ENCODE measurements around the gene TCAP.

Gene TCAP

GRCh38 chr17:39675390-39676082 is 10.4 kb downstream of the TCAP start:
- Histone ChIP-seq H3K4me3 (ENCODE audit: low read length) (no peak overlapping the region), H3K9ac (ENCODE audit: low read length) (no peak overlapping the region), H3K36me3 (replicated peaks; ENCODE audit: insufficient read depth, low read length) (no peaks in the 10 kb centered on the region), H3K27me3 (replicated peaks; ENCODE audit: insufficient read depth, low read length) (no peaks in the 10 kb centered on the region), H3K9me3 (replicated peaks; ENCODE audit: insufficient read depth, low read length) (no peaks in the 10 kb centered on the region), H3K4me1 (ENCODE audit: low read length) (no peaks in the 10 kb centered on the region), H2AFZ (ENCODE audit: low read length) (no peak overlapping the region), H4K20me1 (ENCODE audit: insufficient read depth, low read length) (no peaks in the 10 kb centered on the region), H3K27ac (ENCODE audit: low read length) (no peak overlapping the region), H3K4me2 (ENCODE audit: low read depth, low read length) (no peak overlapping the region), H3K79me2 (ENCODE audit: low read length) (no peaks in the 10 kb centered on the region), H3F3A (ENCODE audit: insufficient read depth, low read length) (no peaks in the 10 kb centered on the region), H3K9me2 (replicated peaks; ENCODE audit: insufficient read depth, low read length) (no peaks in the 10 kb centered on the region)
- TF ChIP-seq EZH2phosphoT487 (IDR thresholded peaks at IDR 0.05; ENCODE audit: low read length) (no peak), EZH2 (optimal IDR thresholded peaks at IDR 0.05; ENCODE audit: low read depth, low read length) (no peak)
- TF ChIP-seq, protein P1, sequence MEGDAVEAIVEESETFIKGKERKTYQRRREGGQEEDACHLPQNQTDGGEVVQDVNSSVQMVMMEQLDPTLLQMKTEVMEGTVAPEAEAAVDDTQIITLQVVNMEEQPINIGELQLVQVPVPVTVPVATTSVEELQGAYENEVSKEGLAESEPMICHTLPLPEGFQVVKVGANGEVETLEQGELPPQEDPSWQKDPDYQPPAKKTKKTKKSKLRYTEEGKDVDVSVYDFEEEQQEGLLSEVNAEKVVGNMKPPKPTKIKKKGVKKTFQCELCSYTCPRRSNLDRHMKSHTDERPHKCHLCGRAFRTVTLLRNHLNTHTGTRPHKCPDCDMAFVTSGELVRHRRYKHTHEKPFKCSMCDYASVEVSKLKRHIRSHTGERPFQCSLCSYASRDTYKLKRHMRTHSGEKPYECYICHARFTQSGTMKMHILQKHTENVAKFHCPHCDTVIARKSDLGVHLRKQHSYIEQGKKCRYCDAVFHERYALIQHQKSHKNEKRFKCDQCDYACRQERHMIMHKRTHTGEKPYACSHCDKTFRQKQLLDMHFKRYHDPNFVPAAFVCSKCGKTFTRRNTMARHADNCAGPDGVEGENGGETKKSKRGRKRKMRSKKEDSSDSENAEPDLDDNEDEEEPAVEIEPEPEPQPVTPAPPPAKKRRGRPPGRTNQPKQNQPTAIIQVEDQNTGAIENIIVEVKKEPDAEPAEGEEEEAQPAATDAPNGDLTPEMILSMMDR (IDR thresholded peaks at IDR 0.05; ENCODE audit: low read length) = no peak
- no peak for DNase-seq

DNA sequence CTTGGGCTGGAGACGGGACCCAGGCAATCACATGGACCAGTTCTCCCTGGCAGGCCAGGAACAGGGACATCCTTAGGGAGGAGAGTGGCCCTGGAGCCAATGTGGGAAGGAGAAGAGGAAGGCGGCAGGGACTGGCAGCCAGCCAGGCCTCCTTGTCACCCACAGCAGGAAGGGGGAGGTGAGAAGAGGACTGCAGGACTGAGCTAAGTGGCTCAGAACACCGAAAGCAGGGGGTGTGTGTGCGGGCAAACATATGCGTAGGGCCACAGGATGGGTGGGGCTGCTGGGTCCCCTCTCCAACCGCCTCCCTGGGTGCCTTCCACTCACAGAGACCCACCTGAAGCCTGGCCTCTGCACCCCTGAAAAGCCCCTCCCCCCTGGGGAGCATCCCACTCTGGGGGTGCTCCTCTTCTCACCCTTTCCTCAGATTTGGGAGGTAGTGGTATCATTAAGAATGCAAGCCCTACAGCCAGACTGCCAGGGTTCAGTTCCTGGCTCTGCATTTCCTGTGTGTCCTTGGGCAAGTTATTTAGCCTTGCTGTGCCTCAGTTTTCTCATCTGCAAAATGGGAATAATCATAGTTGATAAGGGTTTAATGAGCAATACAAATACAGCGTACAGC is 11.2 kb downstream of the TCAP start:
- H3K4me3 ChIP-seq (ENCODE audit: low read length) = no peak overlapping the region
- H3K36me3 ChIP-seq (replicated peaks; ENCODE audit: insufficient read depth, low read length) = no peaks in the 10 kb centered on the region
- no peaks in the 10 kb centered on the region for H4K20me1 ChIP-seq (ENCODE audit: insufficient read depth, low read length)
- no peak overlapping the region for H2AFZ ChIP-seq (ENCODE audit: low read length)
- DNase-seq = no peak
- H3K79me2 ChIP-seq (ENCODE audit: low read length) = no peaks in the 10 kb centered on the region
- no peaks in the 10 kb centered on the region for H3K9me3 ChIP-seq (replicated peaks; ENCODE audit: insufficient read depth, low read length)
- no peaks in the 10 kb centered on the region for H3K9me2 ChIP-seq (replicated peaks; ENCODE audit: insufficient read depth, low read length)
- no peaks in the 10 kb centered on the region for H3K27me3 ChIP-seq (replicated peaks; ENCODE audit: insufficient read depth, low read length)
- no peak overlapping the region for H3K4me2 ChIP-seq (ENCODE audit: low read depth, low read length)
- H3K9ac ChIP-seq (ENCODE audit: low read length) = no peak overlapping the region
- H3K4me1 ChIP-seq (ENCODE audit: low read length) = no peaks in the 10 kb centered on the region
- H3F3A ChIP-seq (ENCODE audit: insufficient read depth, low read length) = no peaks in the 10 kb centered on the region
- no peak for TF ChIP-seq EZH2 (optimal IDR thresholded peaks at IDR 0.05; ENCODE audit: low read depth, low read length)
- TF ChIP-seq, protein P1 (IDR thresholded peaks at IDR 0.05; ENCODE audit: low read length) = no peak
- no peak for TF ChIP-seq EZH2phosphoT487 (IDR thresholded peaks at IDR 0.05; ENCODE audit: low read length)
- no peak overlapping the region for H3K27ac ChIP-seq (ENCODE audit: low read length)

GRCh38 chr17:39677072-39677471 is 11.9 kb downstream of the TCAP start:
- TF ChIP-seq EZH2 (optimal IDR thresholded peaks at IDR 0.05; ENCODE audit: low read depth, low read length) (no peak), EZH2phosphoT487 (IDR thresholded peaks at IDR 0.05; ENCODE audit: low read length) (no peak)
- TF ChIP-seq, protein P1 (IDR thresholded peaks at IDR 0.05; ENCODE audit: low read length) = no peak
- Histone ChIP-seq H3K4me2 (ENCODE audit: low read depth, low read length) (no peak overlapping the region), H3F3A (ENCODE audit: insufficient read depth, low read length) (no peaks in the 10 kb centered on the region), H3K36me3 (replicated peaks; ENCODE audit: insufficient read depth, low read length) (no peaks in the 10 kb centered on the region), H4K20me1 (ENCODE audit: insufficient read depth, low read length) (no peaks in the 10 kb centered on the region), H3K9me2 (replicated peaks; ENCODE audit: insufficient read depth, low read length) (no peaks in the 10 kb centered on the region), H3K9ac (ENCODE audit: low read length) (no peak overlapping the region), H3K4me1 (ENCODE audit: low read length) (no peaks in the 10 kb centered on the region), H3K4me3 (ENCODE audit: low read length) (no peak overlapping the region), H3K9me3 (replicated peaks; ENCODE audit: insufficient read depth, low read length) (no peaks in the 10 kb centered on the region), H3K79me2 (ENCODE audit: low read length) (no peaks in the 10 kb centered on the region), H2AFZ (ENCODE audit: low read length) (no peak overlapping the region), H3K27ac (ENCODE audit: low read length) (no peak overlapping the region), H3K27me3 (replicated peaks; ENCODE audit: insufficient read depth, low read length) (no peaks in the 10 kb centered on the region)
- DNase-seq = no peak
